Fibroblast of lung (primary cell): ENCODE measurements around the gene PRRC1. TPM values are rescaled to one million over a fixed set of nuclear protein-coding genes. Genes with fewer than 3 reads are reported as not detected.

Experiments used
- DNase-seq, 2 donors: peaks; one replicate each; pipeline versions ENCODE4 v3.0.0 to v3.0.0-alpha.2; 2010; ENCODE audit warnings: low read depth in 2 of 2
- H2AFZ ChIP-seq: 2 replicates; pipeline ENCODE4 v1.5.1; 2012; ENCODE audit warnings: low read length, control low read depth, inconsistent platforms
- H3K27ac ChIP-seq: 2 replicates; pipeline ENCODE4 v1.5.1; 2011; ENCODE audit warnings: low read length, control low read depth; ENCODE audit not compliant: insufficient read depth
- H3K27me3 ChIP-seq: 2 replicates; pipeline ENCODE4 v1.5.1; 2011; ENCODE audit warnings: mild to moderate bottlenecking, low read length; ENCODE audit not compliant: control insufficient read depth, insufficient read depth
- H3K36me3 ChIP-seq: 2 replicates; pipeline ENCODE4 v1.5.1; 2011; ENCODE audit warnings: low read length; ENCODE audit not compliant: control insufficient read depth, insufficient read depth
- H3K4me1 ChIP-seq: 2 replicates; pipeline ENCODE4 v1.5.1; 2011; ENCODE audit warnings: low read length; ENCODE audit not compliant: control insufficient read depth, insufficient read depth; ENCODE audit errors: extremely low read depth
- H3K4me2 ChIP-seq: 2 replicates; pipeline ENCODE4 v1.5.1; 2011; ENCODE audit warnings: low read length, control low read depth; ENCODE audit not compliant: insufficient read depth; ENCODE audit errors: extremely low read depth
- H3K4me3 ChIP-seq, 4 experiments: fragments of 200-600 bp in 1 of 4; sonication (generic) in 1 of 4; replicated peaks in 1 of 4; 2 replicates each; pipeline ENCODE4 v1.5.1; 2011 to 2016; ENCODE audit warnings: low read length in 4 of 4, low read depth in 3 of 4, mild to moderate bottlenecking in 3 of 4, control low read depth in 2 of 4, inconsistent platforms in 1 of 4, mixed read lengths in 1 of 4; ENCODE audit not compliant: insufficient read depth in 1 of 4; ENCODE audit errors: control extremely low read depth in 1 of 4
- H3K79me2 ChIP-seq: 2 replicates; pipeline ENCODE4 v1.5.1; 2012; ENCODE audit warnings: mild to moderate bottlenecking, low read length, inconsistent platforms; ENCODE audit not compliant: control insufficient read depth, insufficient read depth
- H3K9ac ChIP-seq: 2 replicates; pipeline ENCODE4 v1.5.1; 2011; ENCODE audit warnings: mild to moderate bottlenecking, low read length, control low read depth; ENCODE audit not compliant: insufficient read depth
- H3K9me3 ChIP-seq: 2 replicates; pipeline ENCODE4 v1.5.1; 2012; ENCODE audit warnings: low read depth, low read length; ENCODE audit not compliant: control insufficient read depth, insufficient read depth
- H4K20me1 ChIP-seq: 2 replicates; pipeline ENCODE4 v1.5.1; 2011; ENCODE audit warnings: low read length; ENCODE audit not compliant: control insufficient read depth, insufficient read depth; ENCODE audit errors: extremely low read depth
- CTCF ChIP-seq, 2 donors: IDR thresholded peaks in 1 of 2; conservative IDR thresholded peaks in 1 of 2; 1 replicate in 1 of 2; 2 replicates in 1 of 2; pipeline ENCODE4 v1.5.1; 2011 to 2012; ENCODE audit warnings: low read length in 2 of 2, control low read depth in 1 of 2, inconsistent platforms in 1 of 2, low read depth in 1 of 2, mild to moderate bottlenecking in 1 of 2
- EZH2 ChIP-seq: IDR thresholded peaks from 2 replicates; pipeline ENCODE4 v1.5.1; 2012; ENCODE audit warnings: low read length, control low read depth, mild to moderate bottlenecking; ENCODE audit errors: missing control alignments
- polyA plus RNA-seq, 2 donors: library from polyadenylated mRNA; depleted of rRNA in 1 of 2; stranded (reverse) in 1 of 2; unstranded in 1 of 2; fragments of >200 nt; gene quantifications; 2 replicates each; pipeline ENCODE4 v1.2.1, GENCODE V29; 2011 to 2012; ENCODE audit warnings: missing spikeins in 1 of 2
- total RNA-seq: library from RNA; depleted of rRNA; stranded (reverse); fragments of >200 nt; gene quantifications from 2 replicates; pipeline ENCODE4 v1.2.1, GENCODE V29; 2014

Gene PRRC1
- total and polyA plus RNA-seq, 2 donors (not counting 1 experiment from before 2014, with no cell fraction given): 44.3 to 125 TPM

- Histone ChIP-seq H3K9me3 (no peaks in the 10 kb centered on the region), H2AFZ (no peak overlapping the region), H3K79me2 (peaks cover 3% of the 10 kb centered on the region), H3K4me3 (no peak overlapping the region), H4K20me1 (no peaks in the 10 kb centered on the region), H3K4me1 (no peaks in the 10 kb centered on the region), H3K9ac (no peak overlapping the region), H3K27me3 (no peaks in the 10 kb centered on the region), H3K27ac (no peak overlapping the region), H3K4me2 (no peak overlapping the region), H3K36me3 (peaks cover 9% of the 10 kb centered on the region)
- TF ChIP-seq EZH2: no peak
- no peak for TF ChIP-seq CTCF (conservative IDR thresholded peaks at IDR 0.05 in 1 of 2, IDR thresholded peaks at IDR 0.05 in 1 of 2; ENCODE audit: low read depth in 1 of 2, low read length in 2 of 2)
- no peak for DNase-seq
These were observed 33.4 kb downstream of the PRRC1 start for GRCh38 chr5:127550652-127551409.

- DNase-seq: no peak
- Histone ChIP-seq H3K4me3 (no peak overlapping the region), H3K79me2 (no peaks in the 10 kb centered on the region), H3K4me1 (no peaks in the 10 kb centered on the region), H2AFZ (no peak overlapping the region), H3K9me3 (no peaks in the 10 kb centered on the region), H3K4me2 (no peak overlapping the region), H3K27me3 (no peaks in the 10 kb centered on the region), H3K9ac (no peak overlapping the region), H3K36me3 (peaks cover 9% of the 10 kb centered on the region), H4K20me1 (no peaks in the 10 kb centered on the region), H3K27ac (no peak overlapping the region)
- no peak for TF ChIP-seq CTCF (conservative IDR thresholded peaks at IDR 0.05 in 1 of 2, IDR thresholded peaks at IDR 0.05 in 1 of 2; ENCODE audit: low read depth in 1 of 2, low read length in 2 of 2)
- TF ChIP-seq EZH2: no peak
These were observed 34.1 kb downstream of the PRRC1 start for GRCh38 chr5:127551410-127552041.

GRCh38 chr5:127555826-127556225 lies 38.4 kb downstream of the PRRC1 start:
- Histone ChIP-seq H3K4me2 (no peak overlapping the region), H3K9me3 (no peaks in the 10 kb centered on the region), H3K79me2 (no peaks in the 10 kb centered on the region), H4K20me1 (no peaks in the 10 kb centered on the region), H3K27me3 (no peaks in the 10 kb centered on the region), H3K27ac (no peak overlapping the region), H3K4me3 (no peak overlapping the region), H3K36me3 (peaks cover 6% of the 10 kb centered on the region), H3K4me1 (no peaks in the 10 kb centered on the region), H2AFZ (no peak overlapping the region), H3K9ac (no peak overlapping the region)
- DNase-seq: peak in 1 of 2 donors; percentile 15
- TF ChIP-seq CTCF (conservative IDR thresholded peaks at IDR 0.05 in 1 of 2, IDR thresholded peaks at IDR 0.05 in 1 of 2; ENCODE audit: low read depth in 1 of 2, low read length in 2 of 2) (no peak), EZH2 (no peak)
